Measurements from ENCODE around the gene YIPF3.
"Not testable (repeated sequence)": the region's sequence is repeated elsewhere in the genome, so short reads cannot be mapped to it uniquely, and the experiment has no call there.

The YIPF3 gene

DNA sequence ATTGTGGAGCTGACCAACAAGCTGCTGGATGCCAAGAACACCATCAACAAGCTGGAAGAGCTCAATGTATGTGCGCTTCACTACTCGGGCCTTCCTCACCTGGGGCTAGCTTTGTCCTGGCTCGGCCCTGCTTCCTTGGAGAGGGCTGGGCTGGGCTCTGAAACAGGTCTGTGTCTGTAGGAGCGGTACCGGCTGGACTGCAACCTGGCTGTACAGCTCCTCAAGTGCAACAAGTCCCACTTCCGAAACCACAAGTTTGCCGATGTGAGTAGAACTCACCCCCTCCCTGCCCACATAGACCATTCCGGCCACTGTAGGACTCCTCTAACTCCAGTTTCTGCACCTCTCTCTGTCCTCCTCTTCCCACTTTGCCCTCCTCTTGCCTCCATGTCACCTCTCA lies 13.3 kb downstream of the YIPF3 start:
- TF ChIP-seq, protein P1, sequence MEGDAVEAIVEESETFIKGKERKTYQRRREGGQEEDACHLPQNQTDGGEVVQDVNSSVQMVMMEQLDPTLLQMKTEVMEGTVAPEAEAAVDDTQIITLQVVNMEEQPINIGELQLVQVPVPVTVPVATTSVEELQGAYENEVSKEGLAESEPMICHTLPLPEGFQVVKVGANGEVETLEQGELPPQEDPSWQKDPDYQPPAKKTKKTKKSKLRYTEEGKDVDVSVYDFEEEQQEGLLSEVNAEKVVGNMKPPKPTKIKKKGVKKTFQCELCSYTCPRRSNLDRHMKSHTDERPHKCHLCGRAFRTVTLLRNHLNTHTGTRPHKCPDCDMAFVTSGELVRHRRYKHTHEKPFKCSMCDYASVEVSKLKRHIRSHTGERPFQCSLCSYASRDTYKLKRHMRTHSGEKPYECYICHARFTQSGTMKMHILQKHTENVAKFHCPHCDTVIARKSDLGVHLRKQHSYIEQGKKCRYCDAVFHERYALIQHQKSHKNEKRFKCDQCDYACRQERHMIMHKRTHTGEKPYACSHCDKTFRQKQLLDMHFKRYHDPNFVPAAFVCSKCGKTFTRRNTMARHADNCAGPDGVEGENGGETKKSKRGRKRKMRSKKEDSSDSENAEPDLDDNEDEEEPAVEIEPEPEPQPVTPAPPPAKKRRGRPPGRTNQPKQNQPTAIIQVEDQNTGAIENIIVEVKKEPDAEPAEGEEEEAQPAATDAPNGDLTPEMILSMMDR (IDR thresholded peaks at IDR 0.05): no peak
- Histone ChIP-seq H3K4me3 (ENCODE audit: low read depth in 1 of 2, low read length in 1 of 2) (no peak overlapping the region), H3K36me3 (peaks cover 73% of the 10 kb centered on the region), H3K27ac (no peak overlapping the region), H3K4me1 (ENCODE audit: control insufficient read depth in 1 of 2, insufficient read depth in 1 of 2, low read depth in 1 of 2, low read length in 1 of 2) (peaks cover 0 to 5% of the 10 kb centered on the region in 2 experiments), H3K27me3 (peaks cover 17% of the 10 kb centered on the region), H3K9me3 (no peaks in the 10 kb centered on the region)

GRCh38 chr6:43502666-43503065 lies 14.1 kb downstream of the YIPF3 start:
- peaks cover 0 to 5% of the 10 kb centered on the region in 2 experiments for H3K4me1 ChIP-seq (ENCODE audit: control insufficient read depth in 1 of 2, insufficient read depth in 1 of 2, low read depth in 1 of 2, low read length in 1 of 2)
- no peak overlapping the region for H3K4me3 ChIP-seq (ENCODE audit: low read depth in 1 of 2, low read length in 1 of 2)
- no peak overlapping the region for H3K27ac ChIP-seq
- H3K36me3 ChIP-seq: peaks cover 81% of the 10 kb centered on the region
- TF ChIP-seq, protein P1 (IDR thresholded peaks at IDR 0.05): no peak
- H3K9me3 ChIP-seq: no peaks in the 10 kb centered on the region
- peaks cover 10% of the 10 kb centered on the region for H3K27me3 ChIP-seq

GRCh38 chr6:43500921-43501320 lies 15.8 kb downstream of the YIPF3 start:
- Histone ChIP-seq H3K36me3 (peaks cover 92% of the 10 kb centered on the region), H3K27me3 (no peaks in the 10 kb centered on the region), H3K4me3 (ENCODE audit: low read depth in 1 of 2, low read length in 1 of 2) (no peak overlapping the region), H3K27ac (no peak overlapping the region), H3K4me1 (ENCODE audit: control insufficient read depth in 1 of 2, insufficient read depth in 1 of 2, low read depth in 1 of 2, low read length in 1 of 2) (no peaks in the 10 kb centered on the region), H3K9me3 (no peaks in the 10 kb centered on the region)
- TF ChIP-seq, protein P1 (IDR thresholded peaks at IDR 0.05): no peak

DNA sequence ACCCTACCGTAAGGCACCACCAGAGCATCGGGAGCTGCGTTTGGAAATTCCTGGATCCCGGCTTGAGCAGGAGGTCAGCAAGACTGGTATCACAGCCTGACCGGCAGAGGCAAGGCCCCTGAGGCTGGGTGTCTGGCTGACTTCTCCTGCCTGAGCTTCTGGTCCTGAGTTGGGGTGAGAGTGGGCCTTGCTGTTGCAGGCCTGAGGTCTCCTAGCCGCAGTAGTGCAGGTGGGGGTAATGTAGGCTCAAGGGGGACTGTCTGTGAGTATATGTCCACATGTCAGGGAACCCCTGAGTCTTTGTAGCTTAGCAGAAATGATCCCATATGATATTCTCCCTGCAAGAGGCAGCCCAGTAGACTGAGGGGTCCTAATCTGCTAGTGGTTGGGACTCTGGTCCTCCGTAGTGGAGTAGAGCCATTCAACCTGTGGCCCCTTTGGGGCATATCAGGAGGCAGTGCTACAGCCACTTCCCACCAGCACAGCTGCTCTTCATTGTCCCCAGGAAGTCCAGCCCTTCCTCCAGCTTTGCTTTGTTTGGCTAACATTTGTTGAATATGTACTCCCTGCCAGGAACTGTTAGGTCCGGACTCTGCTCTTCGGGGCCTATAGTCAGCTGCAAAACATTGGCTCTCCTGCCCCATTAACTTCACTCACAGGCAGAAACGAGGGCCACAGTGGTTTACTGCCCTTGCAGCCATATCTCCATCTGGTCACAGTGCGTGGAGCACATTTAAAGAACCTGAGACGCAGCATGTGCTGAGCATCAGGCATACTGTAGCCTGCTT lies 17.5 kb downstream of the YIPF3 start:
- Histone ChIP-seq H3K27ac (no peak overlapping the region), H3K4me1 (ENCODE audit: control insufficient read depth in 1 of 2, insufficient read depth in 1 of 2, low read depth in 1 of 2, low read length in 1 of 2) (peaks cover 8 to 10% of the 10 kb centered on the region in 2 experiments), H3K36me3 (peaks cover 76% of the 10 kb centered on the region), H3K27me3 (no peaks in the 10 kb centered on the region), H3K9me3 (no peaks in the 10 kb centered on the region), H3K4me3 (ENCODE audit: low read depth in 1 of 2, low read length in 1 of 2) (no peak overlapping the region)
- TF ChIP-seq, protein P1 (IDR thresholded peaks at IDR 0.05): no peak

DNA sequence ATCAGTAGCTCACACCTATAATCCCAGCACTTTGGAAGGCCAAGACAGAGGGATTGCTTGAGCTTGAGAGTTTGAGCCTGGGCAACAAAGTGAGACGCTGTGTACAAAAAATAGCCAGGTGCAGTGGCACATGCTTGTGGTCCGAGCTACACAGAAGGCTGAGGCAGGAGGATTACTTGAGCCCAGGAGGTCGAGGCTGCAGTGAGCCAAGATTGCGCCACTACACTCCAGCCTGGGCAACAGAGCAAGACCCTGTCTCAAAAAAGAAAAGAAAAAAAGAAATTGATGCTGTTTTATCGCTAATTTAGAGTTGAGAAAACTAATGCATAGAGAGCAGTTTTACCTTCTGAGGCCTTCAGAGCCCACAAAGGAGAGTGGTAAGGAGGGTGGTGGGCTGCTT lies 18.4 kb downstream of the YIPF3 start:
- H3K9me3 ChIP-seq; H3K27me3 ChIP-seq; H3K27ac ChIP-seq; H3K4me1 ChIP-seq (ENCODE audit: control insufficient read depth in 1 of 2, insufficient read depth in 1 of 2, low read depth in 1 of 2, low read length in 1 of 2); H3K4me3 ChIP-seq (ENCODE audit: low read depth in 1 of 2, low read length in 1 of 2): not testable (repeated sequence)
- peaks cover 74% of the 10 kb centered on the region for H3K36me3 ChIP-seq

DNA sequence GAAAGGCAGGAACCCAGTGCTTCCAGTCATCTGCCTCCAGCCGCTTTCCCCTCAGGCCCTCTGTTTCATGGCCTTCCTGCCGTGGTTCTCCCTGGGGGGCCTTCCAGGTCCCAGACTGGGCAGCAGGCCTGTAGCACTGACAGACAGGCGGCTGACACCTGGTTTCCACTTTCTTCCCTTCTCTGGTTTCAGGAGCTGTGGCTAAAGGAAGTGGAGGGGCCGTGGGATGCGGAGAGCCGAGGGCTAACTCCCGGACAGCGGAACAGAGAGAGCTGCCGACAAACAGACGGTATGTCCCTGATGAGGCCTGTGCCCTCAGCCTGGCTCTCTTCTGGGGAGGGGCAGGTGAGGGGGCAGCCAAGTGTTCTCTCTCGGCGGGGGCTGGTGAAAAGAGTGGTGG lies 19.0 kb downstream of the YIPF3 start:
- peaks cover 8 to 10% of the 10 kb centered on the region in 2 experiments for H3K4me1 ChIP-seq (ENCODE audit: control insufficient read depth in 1 of 2, insufficient read depth in 1 of 2, low read depth in 1 of 2, low read length in 1 of 2)
- H3K4me3 ChIP-seq (ENCODE audit: low read depth in 1 of 2, low read length in 1 of 2): no peak overlapping the region
- no peaks in the 10 kb centered on the region for H3K27me3 ChIP-seq
- TF ChIP-seq, protein P1 (IDR thresholded peaks at IDR 0.05): no peak
- H3K36me3 ChIP-seq: peaks cover 68% of the 10 kb centered on the region
- H3K9me3 ChIP-seq: no peaks in the 10 kb centered on the region
- no peak overlapping the region for H3K27ac ChIP-seq

All from neutrophil (primary cell).